DOHH2 (cell line): ENCODE data around the gene MAN2A1.

Experiments used
- H3F3A ChIP-seq: fragments of 200-600 bp; sonication (generic), shearing (Covaris generic); 2 replicates; pipeline ENCODE4 v1.6.0; 2016; ENCODE audit warnings: antibody characterized with exemption, mild to moderate bottlenecking; ENCODE audit not compliant: control insufficient read depth, insufficient read depth
- H3K27ac ChIP-seq: fragments of 200-600 bp; sonication (generic); 2 replicates; pipeline ENCODE4 v1.5.1; 2014; ENCODE audit warnings: low read depth, mild to moderate bottlenecking, low read length, moderate library complexity
- H3K27me3 ChIP-seq: fragments of 200-600 bp; sonication (generic); 2 replicates; pipeline ENCODE4 v1.6.1; 2014; ENCODE audit warnings: mild to moderate bottlenecking, low read length, mixed read lengths; ENCODE audit not compliant: control insufficient read depth
- H3K36me3 ChIP-seq: fragments of 200-600 bp; sonication (generic); 2 replicates; pipeline ENCODE4 v1.6.1; 2014; ENCODE audit warnings: mild to moderate bottlenecking, low read length, moderate library complexity, mixed read lengths; ENCODE audit not compliant: control insufficient read depth
- H3K4me1 ChIP-seq: fragments of 200-600 bp; sonication (generic); 2 replicates; pipeline ENCODE4 v1.6.1; 2014; ENCODE audit warnings: mild to moderate bottlenecking, low read length, mixed read lengths; ENCODE audit not compliant: control insufficient read depth
- H3K4me2 ChIP-seq: fragments of 200-600 bp; sonication (generic); 2 replicates; pipeline ENCODE4 v1.6.0; 2014; ENCODE audit warnings: mild to moderate bottlenecking, low read length, moderate library complexity
- H3K4me3 ChIP-seq: fragments of 200-600 bp; sonication (generic); 2 replicates; pipeline ENCODE4 v1.5.1; 2014; ENCODE audit warnings: mild to moderate bottlenecking, low read length, mixed read lengths
- H3K79me2 ChIP-seq: fragments of 200-600 bp; sonication (generic); 2 replicates; pipeline ENCODE4 v1.6.1; 2014; ENCODE audit warnings: mild to moderate bottlenecking, low read length, mixed read lengths; ENCODE audit not compliant: control insufficient read depth
- H3K9me2 ChIP-seq: fragments of 200-600 bp; sonication (generic); replicated peaks from 2 replicates; pipeline ENCODE4 v1.6.1; 2014; ENCODE audit warnings: mild to moderate bottlenecking, low read length, mixed read lengths; ENCODE audit not compliant: control insufficient read depth
- H3K9me3 ChIP-seq: fragments of 200-600 bp; sonication (generic); 2 replicates; pipeline ENCODE4 v1.6.1; 2014; ENCODE audit warnings: antibody characterized with exemption, low read length, mixed read lengths; ENCODE audit not compliant: control insufficient read depth, insufficient read depth
- H4K20me1 ChIP-seq: fragments of 200-600 bp; sonication (generic); 2 replicates; pipeline ENCODE4 v1.6.0; 2014; ENCODE audit warnings: low read depth, mild to moderate bottlenecking, antibody characterized with exemption, low read length, moderate library complexity; ENCODE audit not compliant: control insufficient read depth, insufficient read depth
- EZH2phosphoT487 ChIP-seq: fragments of 200-600 bp; sonication (generic); IDR thresholded peaks from 2 replicates; pipeline ENCODE4 v1.6.1; 2017; ENCODE audit warnings: borderline replicate concordance, mild to moderate bottlenecking, antibody characterized with exemption, low read length, moderate library complexity, mixed read lengths
- TF ChIP-seq, protein P1 (sequence below): fragments of 200-600 bp; sonication (generic); IDR thresholded peaks from one replicate; pipeline ENCODE4 v1.5.1; 2014; ENCODE audit warnings: antibody characterized with exemption, mild to moderate bottlenecking, low read depth, low read length; ENCODE audit not compliant: poor library complexity, severe bottlenecking

MAN2A1 gene

DNA sequence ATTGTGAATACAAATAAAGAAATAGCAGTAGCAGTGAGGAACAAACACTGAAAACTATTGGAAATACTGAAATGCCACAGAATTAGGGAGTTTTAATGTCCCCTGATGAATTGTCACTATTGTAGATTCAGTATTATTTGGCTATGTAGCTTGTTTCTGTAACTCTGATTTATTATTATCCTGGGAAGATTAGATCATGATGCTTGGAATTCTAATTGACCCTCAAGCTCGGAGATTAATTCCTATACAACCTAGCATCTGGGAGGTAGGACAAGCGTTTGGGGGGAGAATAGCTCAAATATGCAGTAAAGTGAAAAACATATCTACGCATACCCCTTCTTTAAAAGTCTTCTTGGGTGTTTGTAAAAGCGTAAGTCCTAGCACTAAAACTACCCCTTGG is 15.1 kb upstream of the MAN2A1 start:
- no peaks in the 10 kb centered on the region for H3K36me3 ChIP-seq

DNA sequence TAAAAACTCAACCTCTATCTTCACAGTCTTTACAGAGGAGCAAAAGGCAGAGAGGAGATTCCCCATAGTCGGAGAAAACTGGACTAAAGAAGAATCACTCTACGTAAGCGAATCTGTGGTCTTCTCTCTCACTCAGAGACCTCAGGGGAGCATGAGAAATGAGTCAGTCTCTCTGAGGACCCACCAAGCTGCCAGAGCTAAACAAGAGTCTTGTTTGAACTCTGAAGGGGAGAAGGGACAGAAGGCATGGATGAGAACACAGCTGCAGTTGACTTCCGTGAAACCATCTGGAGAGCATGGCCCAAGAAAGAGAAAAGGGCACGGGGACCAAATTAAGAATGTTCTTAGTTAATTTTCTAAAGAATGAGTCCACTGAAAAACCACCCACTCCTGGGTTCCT is 12.8 kb upstream of the MAN2A1 start:
- Histone ChIP-seq H3K4me3 (no peak overlapping the region), H3F3A (no peaks in the 10 kb centered on the region), H3K27ac (no peak overlapping the region), H3K9me2 (no peaks in the 10 kb centered on the region), H4K20me1 (no peaks in the 10 kb centered on the region), H3K36me3 (no peaks in the 10 kb centered on the region), H3K79me2 (no peaks in the 10 kb centered on the region), H3K9me3 (no peaks in the 10 kb centered on the region), H3K27me3 (peaks cover 19% of the 10 kb centered on the region), H3K4me1 (no peaks in the 10 kb centered on the region), H3K4me2 (no peak overlapping the region)
- no peak for TF ChIP-seq EZH2phosphoT487
- TF ChIP-seq, protein P1, sequence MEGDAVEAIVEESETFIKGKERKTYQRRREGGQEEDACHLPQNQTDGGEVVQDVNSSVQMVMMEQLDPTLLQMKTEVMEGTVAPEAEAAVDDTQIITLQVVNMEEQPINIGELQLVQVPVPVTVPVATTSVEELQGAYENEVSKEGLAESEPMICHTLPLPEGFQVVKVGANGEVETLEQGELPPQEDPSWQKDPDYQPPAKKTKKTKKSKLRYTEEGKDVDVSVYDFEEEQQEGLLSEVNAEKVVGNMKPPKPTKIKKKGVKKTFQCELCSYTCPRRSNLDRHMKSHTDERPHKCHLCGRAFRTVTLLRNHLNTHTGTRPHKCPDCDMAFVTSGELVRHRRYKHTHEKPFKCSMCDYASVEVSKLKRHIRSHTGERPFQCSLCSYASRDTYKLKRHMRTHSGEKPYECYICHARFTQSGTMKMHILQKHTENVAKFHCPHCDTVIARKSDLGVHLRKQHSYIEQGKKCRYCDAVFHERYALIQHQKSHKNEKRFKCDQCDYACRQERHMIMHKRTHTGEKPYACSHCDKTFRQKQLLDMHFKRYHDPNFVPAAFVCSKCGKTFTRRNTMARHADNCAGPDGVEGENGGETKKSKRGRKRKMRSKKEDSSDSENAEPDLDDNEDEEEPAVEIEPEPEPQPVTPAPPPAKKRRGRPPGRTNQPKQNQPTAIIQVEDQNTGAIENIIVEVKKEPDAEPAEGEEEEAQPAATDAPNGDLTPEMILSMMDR: no peak

More for the DNA sequence above, 15.1 kb upstream of the MAN2A1 start:
- no peak for TF ChIP-seq EZH2phosphoT487
- Histone ChIP-seq H3K4me2 (no peak overlapping the region), H3K27me3 (peaks cover 32% of the 10 kb centered on the region), H4K20me1 (no peaks in the 10 kb centered on the region), H3K79me2 (no peaks in the 10 kb centered on the region), H3K27ac (no peak overlapping the region), H3F3A (no peaks in the 10 kb centered on the region), H3K9me3 (no peaks in the 10 kb centered on the region), H3K4me1 (no peaks in the 10 kb centered on the region), H3K9me2 (no peaks in the 10 kb centered on the region), H3K4me3 (no peak overlapping the region)

DNA sequence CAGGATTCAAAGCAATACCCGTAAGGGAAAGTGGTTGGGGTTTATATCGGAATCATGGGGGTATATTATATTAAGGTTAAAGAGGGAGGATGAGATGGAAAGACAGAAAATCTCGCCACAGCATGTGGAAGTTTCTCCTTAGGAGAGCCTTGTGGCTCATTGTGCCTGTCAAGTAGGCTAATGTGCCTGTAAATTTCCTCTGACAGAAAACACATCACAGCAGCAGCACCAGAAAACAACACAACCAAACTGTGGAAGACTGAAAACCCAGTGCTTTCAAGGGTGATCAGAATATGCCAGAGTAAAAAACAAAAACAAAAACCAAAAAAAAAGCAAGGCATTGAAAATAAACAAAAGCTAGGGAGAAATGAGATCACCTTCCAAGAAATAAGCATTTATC is 11.3 kb upstream of the MAN2A1 start:
- H3K27ac ChIP-seq: no peak overlapping the region
- no peak for TF ChIP-seq EZH2phosphoT487
- TF ChIP-seq, protein P1: no peak
- H3K4me3 ChIP-seq: no peak overlapping the region
- peaks cover 12% of the 10 kb centered on the region for H3K27me3 ChIP-seq
- H3K36me3 ChIP-seq: no peaks in the 10 kb centered on the region
- H3F3A ChIP-seq: no peaks in the 10 kb centered on the region
- no peaks in the 10 kb centered on the region for H3K9me3 ChIP-seq
- H3K79me2 ChIP-seq: no peaks in the 10 kb centered on the region
- no peaks in the 10 kb centered on the region for H3K9me2 ChIP-seq
- H3K4me1 ChIP-seq: no peaks in the 10 kb centered on the region
- no peaks in the 10 kb centered on the region for H4K20me1 ChIP-seq
- H3K4me2 ChIP-seq: no peak overlapping the region

DNA sequence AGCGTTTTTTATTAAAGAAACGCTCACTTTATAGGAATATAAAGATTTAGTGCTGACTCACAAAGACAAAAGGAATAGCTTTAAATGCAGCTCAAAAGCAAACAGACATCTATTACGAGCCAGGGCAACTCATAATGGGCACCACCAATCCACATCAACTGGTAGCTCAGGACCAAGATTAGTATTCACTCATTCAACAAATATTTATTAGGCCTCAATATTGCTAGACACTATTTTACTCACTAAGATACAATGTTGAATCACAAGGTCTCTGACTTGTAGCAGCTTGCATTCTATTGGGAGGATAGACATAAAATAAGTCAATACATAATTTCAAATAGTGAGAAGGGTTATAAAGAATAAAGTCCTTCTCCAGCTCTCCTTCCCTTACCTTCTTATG is 8.0 kb upstream of the MAN2A1 start:
- H4K20me1 ChIP-seq: no peaks in the 10 kb centered on the region

More for the DNA sequence above, 8.0 kb upstream of the MAN2A1 start:
- no peaks in the 10 kb centered on the region for H3K4me1 ChIP-seq
- no peaks in the 10 kb centered on the region for H3K9me3 ChIP-seq
- no peaks in the 10 kb centered on the region for H3K36me3 ChIP-seq
- H3K79me2 ChIP-seq: no peaks in the 10 kb centered on the region
- H3F3A ChIP-seq: no peaks in the 10 kb centered on the region
- H3K4me3 ChIP-seq: no peak overlapping the region
- no peak for TF ChIP-seq EZH2phosphoT487
- TF ChIP-seq, protein P1: no peak
- H3K4me2 ChIP-seq: no peak overlapping the region
- peaks cover 2% of the 10 kb centered on the region for H3K27me3 ChIP-seq
- H3K27ac ChIP-seq: no peak overlapping the region
- H3K9me2 ChIP-seq: no peaks in the 10 kb centered on the region
